RWPE2 (cell line): ENCODE measurements around the gene CD93.
A peak's percentile ranks its signal among the peaks of the same experiment; 100 is the strongest.

Source experiments
- ATAC-seq: fragments of 200-7000 bp; cut with Tn5 transposase; 3 replicates; pipeline ENCODE4 v1.9.1; 2021; ENCODE audit warnings: low read depth
- DNase-seq: peaks from one replicate; pipeline ENCODE4 v3.0.0-alpha.2; 2020; ENCODE audit warnings: low spot score
- H3K27ac ChIP-seq: fragments of 450-650 bp; 2 replicates; pipeline ENCODE4 v1.5.1; 2017; ENCODE audit warnings: mild to moderate bottlenecking; ENCODE audit not compliant: poor library complexity, severe bottlenecking
- H3K27me3 ChIP-seq: fragments of 250-450 bp; sonication (Bioruptor Pico); 2 replicates; pipeline ENCODE4 v1.5.1; 2021; ENCODE audit warnings: mild to moderate bottlenecking, moderate library complexity; ENCODE audit not compliant: insufficient read depth, poor library complexity, severe bottlenecking
- H3K36me3 ChIP-seq: fragments of 250-450 bp; sonication (Bioruptor Pico); 2 replicates; pipeline ENCODE4 v1.5.1; 2020; ENCODE audit warnings: low read depth, mild to moderate bottlenecking, moderate library complexity
- H3K4me1 ChIP-seq: fragments of 250-450 bp; sonication (Bioruptor Pico); 2 replicates; pipeline ENCODE4 v1.5.1; 2021; ENCODE audit warnings: mild to moderate bottlenecking, moderate library complexity; ENCODE audit not compliant: insufficient read depth, poor library complexity, severe bottlenecking
- H3K4me3 ChIP-seq: fragments of 250-450 bp; sonication (Bioruptor Pico); 2 replicates; pipeline ENCODE4 v1.5.1; 2021; ENCODE audit warnings: mild to moderate bottlenecking, moderate library complexity; ENCODE audit not compliant: severe bottlenecking
- H3K9me3 ChIP-seq: fragments of 250-450 bp; sonication (Bioruptor Pico); 2 replicates; pipeline ENCODE4 v1.5.1; 2021; ENCODE audit warnings: mild to moderate bottlenecking, moderate library complexity; ENCODE audit not compliant: severe bottlenecking
- TF ChIP-seq, protein P1 (sequence below): fragments of 450-650 bp; IDR thresholded peaks from one replicate; pipeline ENCODE4 v1.5.1; 2017; ENCODE audit warnings: mild to moderate bottlenecking, moderate library complexity; ENCODE audit not compliant: poor library complexity, severe bottlenecking

The CD93 gene

DNA sequence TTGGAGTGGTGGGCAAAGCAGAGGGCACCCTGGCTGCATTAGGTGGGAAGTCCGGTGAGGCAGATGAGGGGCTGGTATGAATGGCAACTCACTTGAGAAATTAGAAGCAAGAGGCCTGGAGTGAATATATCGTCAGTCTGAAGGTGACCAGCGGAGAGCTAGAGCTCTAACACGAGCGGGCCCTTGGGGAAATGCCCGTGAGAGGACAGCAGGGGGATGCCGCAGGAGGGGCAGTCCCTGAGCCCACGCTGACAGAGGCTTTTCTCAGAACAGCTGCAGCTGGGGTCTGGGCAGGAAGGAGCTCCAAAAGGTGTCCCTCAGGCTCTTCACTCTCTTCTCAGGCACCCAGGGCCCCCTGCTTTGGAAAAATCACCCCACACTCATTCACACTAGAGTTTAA is 32.0 kb upstream of the CD93 start:
- TF ChIP-seq, protein P1, sequence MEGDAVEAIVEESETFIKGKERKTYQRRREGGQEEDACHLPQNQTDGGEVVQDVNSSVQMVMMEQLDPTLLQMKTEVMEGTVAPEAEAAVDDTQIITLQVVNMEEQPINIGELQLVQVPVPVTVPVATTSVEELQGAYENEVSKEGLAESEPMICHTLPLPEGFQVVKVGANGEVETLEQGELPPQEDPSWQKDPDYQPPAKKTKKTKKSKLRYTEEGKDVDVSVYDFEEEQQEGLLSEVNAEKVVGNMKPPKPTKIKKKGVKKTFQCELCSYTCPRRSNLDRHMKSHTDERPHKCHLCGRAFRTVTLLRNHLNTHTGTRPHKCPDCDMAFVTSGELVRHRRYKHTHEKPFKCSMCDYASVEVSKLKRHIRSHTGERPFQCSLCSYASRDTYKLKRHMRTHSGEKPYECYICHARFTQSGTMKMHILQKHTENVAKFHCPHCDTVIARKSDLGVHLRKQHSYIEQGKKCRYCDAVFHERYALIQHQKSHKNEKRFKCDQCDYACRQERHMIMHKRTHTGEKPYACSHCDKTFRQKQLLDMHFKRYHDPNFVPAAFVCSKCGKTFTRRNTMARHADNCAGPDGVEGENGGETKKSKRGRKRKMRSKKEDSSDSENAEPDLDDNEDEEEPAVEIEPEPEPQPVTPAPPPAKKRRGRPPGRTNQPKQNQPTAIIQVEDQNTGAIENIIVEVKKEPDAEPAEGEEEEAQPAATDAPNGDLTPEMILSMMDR: no peak
- Histone ChIP-seq H3K9me3 (no peaks in the 10 kb centered on the region), H3K36me3 (no peaks in the 10 kb centered on the region), H3K4me3 (no peak overlapping the region), H3K27me3 (no peaks in the 10 kb centered on the region), H3K27ac (no peak overlapping the region), H3K4me1 (no peaks in the 10 kb centered on the region)
- ATAC-seq: no peak
- no peak for DNase-seq

DNA sequence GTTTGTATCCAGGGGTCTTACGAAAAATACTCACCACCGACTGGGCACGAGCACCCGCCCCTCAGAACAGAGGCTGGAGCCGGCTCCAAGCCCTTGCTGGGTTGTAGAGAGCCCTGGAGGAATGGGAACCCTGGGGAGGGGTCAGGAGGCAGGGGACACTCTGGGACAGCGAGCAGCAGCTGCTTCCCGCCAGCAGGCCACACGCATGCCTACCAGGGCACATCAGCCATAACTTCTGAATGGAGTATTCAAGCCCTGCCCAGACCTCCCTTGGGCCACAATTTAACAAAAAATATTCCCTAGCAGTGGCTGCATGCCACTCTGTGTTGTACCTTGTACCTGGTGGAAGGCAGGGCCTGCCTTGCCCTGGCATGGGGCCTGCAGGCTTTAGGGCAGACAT is 31.6 kb upstream of the CD93 start:
- Histone ChIP-seq H3K27ac (no peak overlapping the region), H3K36me3 (no peaks in the 10 kb centered on the region)
- TF ChIP-seq, protein P1: no peak

DNA sequence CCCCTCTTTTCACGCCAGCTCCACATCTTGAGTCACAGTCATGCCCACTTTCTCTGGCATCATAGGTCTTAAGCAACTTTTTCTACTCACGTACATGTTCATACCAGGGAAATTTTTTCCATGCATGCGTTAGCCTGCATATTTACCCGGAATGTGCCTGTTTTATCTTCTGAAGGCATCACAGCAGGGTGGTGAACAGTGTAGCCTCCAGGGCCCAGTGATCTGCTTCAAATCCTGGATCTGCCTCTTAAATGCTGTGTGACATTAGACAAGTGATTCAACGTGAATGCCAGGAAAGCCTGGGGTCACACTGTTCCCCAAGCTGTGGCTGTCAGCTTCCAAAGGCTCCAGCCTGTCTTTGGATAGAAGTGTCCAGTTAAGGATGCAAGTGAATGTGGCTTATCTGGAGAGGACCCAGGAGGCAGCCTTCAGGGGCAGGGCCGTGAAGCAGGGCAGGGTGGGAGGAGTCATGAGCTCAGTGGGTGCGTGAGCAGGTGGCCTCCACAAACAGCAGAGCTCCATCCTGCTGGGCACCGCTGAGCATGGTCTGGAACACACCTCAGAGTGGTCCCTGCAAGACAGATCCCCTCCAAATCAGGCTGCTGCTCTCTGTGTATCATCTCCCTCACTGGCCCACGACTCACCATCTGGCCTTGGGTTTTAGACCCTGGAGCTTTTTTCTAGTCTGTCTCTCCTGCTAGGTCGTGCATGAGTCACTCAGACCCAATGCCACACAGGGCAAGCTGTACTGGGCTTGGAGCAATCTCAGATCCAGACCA is 30.4 kb upstream of the CD93 start:
- ATAC-seq (peak; percentile 52), DNase-seq (no peak)
- Histone ChIP-seq H3K27me3 (no peaks in the 10 kb centered on the region), H3K27ac (no peak overlapping the region), H3K9me3 (no peaks in the 10 kb centered on the region), H3K4me1 (no peaks in the 10 kb centered on the region), H3K36me3 (no peaks in the 10 kb centered on the region), H3K4me3 (no peak overlapping the region)
- TF ChIP-seq, protein P1: no peak

More for the DNA sequence above, 31.6 kb upstream of the CD93 start:
- ATAC-seq: no peak
- no peak for DNase-seq
- H3K27me3 ChIP-seq: no peaks in the 10 kb centered on the region
- H3K9me3 ChIP-seq: no peaks in the 10 kb centered on the region
- H3K4me3 ChIP-seq: no peak overlapping the region
- H3K4me1 ChIP-seq: no peaks in the 10 kb centered on the region

DNA sequence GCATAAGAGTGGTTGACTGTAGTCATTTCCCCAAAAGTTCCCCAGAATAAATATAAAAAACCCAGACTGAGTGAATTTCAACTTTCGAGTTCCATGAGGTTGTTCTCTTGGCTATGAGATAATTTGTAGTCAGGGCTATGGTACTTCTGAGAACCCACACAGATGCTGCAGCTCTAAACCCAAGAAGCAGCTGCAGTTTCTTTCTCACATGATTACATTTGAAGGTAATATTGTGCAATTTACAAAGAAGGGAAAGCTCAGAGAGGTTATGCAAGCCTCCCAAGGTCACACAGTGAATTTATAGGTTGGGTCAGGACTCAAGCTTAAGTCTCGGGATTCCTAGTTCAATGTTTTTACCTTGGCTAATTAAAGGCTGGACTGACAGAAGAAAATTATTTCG is 29.7 kb upstream of the CD93 start:
- TF ChIP-seq, protein P1: no peak
- DNase-seq (no peak), ATAC-seq (no peak)
- H3K27me3 ChIP-seq: no peaks in the 10 kb centered on the region
- no peaks in the 10 kb centered on the region for H3K36me3 ChIP-seq
- no peak overlapping the region for H3K27ac ChIP-seq
- H3K4me3 ChIP-seq: no peak overlapping the region
- H3K9me3 ChIP-seq: no peaks in the 10 kb centered on the region
- H3K4me1 ChIP-seq: no peaks in the 10 kb centered on the region

DNA sequence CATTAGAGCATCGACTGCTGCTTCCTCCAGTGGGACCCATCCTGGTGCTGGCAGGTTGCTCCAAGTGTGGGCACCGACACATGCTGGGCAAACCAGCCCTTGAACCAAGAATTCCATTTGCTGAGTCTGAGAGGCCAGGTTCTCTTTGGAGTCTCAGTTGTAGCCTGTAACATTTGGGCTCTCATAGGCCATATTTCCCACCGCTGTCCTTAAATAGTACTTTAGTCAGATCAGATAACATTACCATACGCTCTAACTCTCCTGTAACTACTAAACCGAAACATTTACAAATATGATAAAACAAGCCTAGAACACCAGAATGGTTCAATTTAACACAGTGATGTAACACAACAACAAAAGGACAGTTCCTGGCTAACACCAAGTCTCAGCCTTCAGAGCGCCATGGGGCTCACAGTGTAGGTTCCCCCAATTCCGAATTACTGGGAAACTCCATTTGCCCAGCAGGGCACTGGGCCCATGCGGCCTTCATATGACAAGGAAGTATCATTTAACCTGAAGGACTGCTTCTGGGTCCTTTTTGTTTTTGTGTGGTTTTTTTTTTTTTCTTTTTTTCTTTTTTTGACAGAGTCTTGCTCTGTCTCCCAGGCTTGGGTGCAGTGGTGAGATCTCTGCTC is 28.4 kb upstream of the CD93 start:
- Histone ChIP-seq H3K27ac (no peak overlapping the region), H3K4me1 (no peaks in the 10 kb centered on the region), H3K36me3 (no peaks in the 10 kb centered on the region), H3K27me3 (no peaks in the 10 kb centered on the region), H3K9me3 (no peaks in the 10 kb centered on the region), H3K4me3 (no peak overlapping the region)
- DNase-seq (no peak), ATAC-seq (no peak)
- TF ChIP-seq, protein P1: no peak
